ENCODE measurements around the gene ALOX12B. TPM values are rescaled to one million over a fixed set of nuclear protein-coding genes. Genes with fewer than 3 reads are reported as not detected.

The ALOX12B gene
- total and polyA plus RNA-seq, 2 of the 13 experiments (the other 11 are each of a cell fraction or from before 2014, with no cell fraction given): 0.13 TPM; not detected in 1

GRCh38 chr17:8118769-8119580, 31.5 kb upstream of the ALOX12B start (continued):
- TF ChIP-seq ZNF503 (CRISPR knock-in tag; IDR thresholded peaks at IDR 0.05) (peak; percentile 23; the same call in 1 of the 2 replicates), CSRNP2 (CRISPR knock-in tag; conservative IDR thresholded peaks at IDR 0.05; ENCODE audit: low read depth) (no peak), ASH2L (IDR thresholded peaks at IDR 0.05; ENCODE audit: insufficient read length, low read depth, low read length) (peak; percentile 63), THAP9 (CRISPR knock-in tag; IDR thresholded peaks at IDR 0.05; ENCODE audit: borderline replicate concordance) (no peak), PAX8 (CRISPR knock-in tag; IDR thresholded peaks at IDR 0.05; ENCODE audit: borderline replicate concordance) (no peak), RAD51 (IDR thresholded peaks at IDR 0.05; ENCODE audit: borderline replicate concordance) (no peak), JUN (CRISPR knock-in tag; IDR thresholded peaks at IDR 0.05) (no peak), TBP (CRISPR knock-in tag; IDR thresholded peaks at IDR 0.05) (no peak), GPN1 (CRISPR knock-in tag; IDR thresholded peaks at IDR 0.05; ENCODE audit: borderline replicate concordance) (no peak), PTBP1 (IDR thresholded peaks at IDR 0.05; ENCODE audit: low read depth, low read length, poor library complexity, severe bottlenecking) (no peak), ZNF749 (CRISPR knock-in tag; IDR thresholded peaks at IDR 0.05; ENCODE audit: borderline replicate concordance) (no peak), ZNF704 (CRISPR knock-in tag; IDR thresholded peaks at IDR 0.05; ENCODE audit: borderline replicate concordance) (0 out of 2 replicates have a peak, but pooled peaks have one; percentile 51), GRHL1 (CRISPR knock-in tag; conservative IDR thresholded peaks at IDR 0.05) (no peak), MLXIP (CRISPR knock-in tag; IDR thresholded peaks at IDR 0.05; ENCODE audit: borderline replicate concordance) (0 out of 2 replicates have a peak, but pooled peaks have one; percentile 42)

Data from HepG2 (cell line).